Spleen (tissue), 11 donors: ENCODE measurements around the gene GRID2. TPM values are rescaled to one million over a fixed set of nuclear protein-coding genes. Genes with fewer than 3 reads are reported as not detected.

Experiments
- DNase-seq: peaks from one replicate; pipeline ENCODE4 v3.0.0-alpha.2; 2020
- H3K27ac ChIP-seq, 8 donors: fragments of 200-600 bp; sonication (generic) in 7 of 8; 1 replicate in 4 of 8; 2 replicates in 4 of 8; pipeline versions ENCODE4 v1.5.0 to v1.8.0; 2016 to 2021; ENCODE audit warnings: inconsistent platforms in 4 of 8, mild to moderate bottlenecking in 4 of 8, moderate library complexity in 1 of 8
- H3K27me3 ChIP-seq, 7 donors: fragments of 200-600 bp; sonication (generic) in 6 of 7; replicated peaks in 1 of 7; 1 replicate in 4 of 7; 2 replicates in 3 of 7; pipeline versions ENCODE4 v1.5.0 to v1.8.0; 2016 to 2021; ENCODE audit warnings: inconsistent platforms in 3 of 7, mild to moderate bottlenecking in 1 of 7
- H3K36me3 ChIP-seq, 6 donors: fragments of 200-600 bp; sonication (generic) in 5 of 6; 1 replicate in 4 of 6; 2 replicates in 2 of 6; pipeline versions ENCODE4 v1.5.0 to v1.8.0; 2016 to 2021; ENCODE audit warnings: inconsistent platforms in 2 of 6
- H3K4me1 ChIP-seq, 6 donors: fragments of 200-600 bp; sonication (generic) in 5 of 6; 1 replicate in 3 of 6; 2 replicates in 3 of 6; pipeline versions ENCODE4 v1.5.0 to v1.8.0; 2016 to 2021; ENCODE audit warnings: inconsistent platforms in 3 of 6
- H3K4me3 ChIP-seq, 8 donors: fragments of 200-600 bp; sonication (generic) in 7 of 8; 1 replicate in 4 of 8; 2 replicates in 4 of 8; pipeline versions ENCODE4 v1.5.0 to v1.8.0; 2016 to 2021; ENCODE audit warnings: inconsistent platforms in 4 of 8, mild to moderate bottlenecking in 4 of 8, moderate library complexity in 2 of 8
- H3K9me3 ChIP-seq, 8 donors: fragments of 200-600 bp; sonication (generic) in 7 of 8; 1 replicate in 4 of 8; 2 replicates in 4 of 8; pipeline versions ENCODE4 v1.5.0 to v1.8.0; 2016 to 2021; ENCODE audit warnings: inconsistent platforms in 4 of 8
- CTCF ChIP-seq, 11 experiments: fragments of 200-600 bp in 7 of 11; fragments of 450-650 bp in 4 of 11; sonication (generic) in 4 of 11; IDR thresholded peaks in 8 of 11; conservative IDR thresholded peaks in 3 of 11; 1 replicate in 7 of 11; 2 replicates in 4 of 11; pipeline versions ENCODE4 v1.4.0 to v1.8.0; 2016 to 2021; ENCODE audit warnings: antibody characterized with exemption in 11 of 11, inconsistent platforms in 4 of 11, mild to moderate bottlenecking in 1 of 11
- POLR2A ChIP-seq, 3 donors: fragments of 450-650 bp; IDR thresholded peaks; one replicate each; pipeline ENCODE4 v1.5.1; 2017; ENCODE audit warnings: antibody characterized with exemption in 3 of 3, mild to moderate bottlenecking in 1 of 3
- POLR2AphosphoS5 ChIP-seq, 3 donors: sonication (generic); formaldehyde crosslinking; IDR thresholded peaks; one replicate each; pipeline ENCODE4 v1.5.1; 2017; ENCODE audit warnings: antibody characterized with exemption in 3 of 3
- WGBS, 5 donors: extraction: QIAGEN DNeasy Blood & Tissue Kit in 3 of 5; methylation state at CpG; one replicate each; pipeline versions ENCODE4 v1.1.5 to v1.1.7; 2013 to 2018; 5-methylcytosine and 5-hydroxymethylcytosine counted together
- intact Hi-C: fragments of 100-400 bp; cut with DNase I; formaldehyde crosslinking; loops from one replicate; pipeline ENCODE4 v1.15.0; 2023; ENCODE audit warnings: low total_unique reads
- polyA plus RNA-seq, 3 donors: library from polyadenylated mRNA; stranded (reverse); fragments of 200-250 nt; gene quantifications; one replicate each; pipeline ENCODE4 v1.2.1, GENCODE V29; 2013
- total RNA-seq, 7 donors: library from RNA; depleted of rRNA in 3 of 7; stranded (reverse); fragments of >200 nt in 3 of 7; fragmentation: NEBNext Ultra II Directional in 4 of 7; extraction: Animal tissue kit (Norgen Biotek cat#: 25700) in 4 of 7; gene quantifications; one replicate each; pipeline versions ENCODE4 v1.1.0 to v1.2.1, GENCODE V29; 2016 to 2021
- donor health status: healthy with polysubstance abuse.
- donor health status: DM: no; HTN: no; CAD: no; lungs with moderate emphysema.
- donor health status: DM: no; HTN: no; CAD: no.
- donor health status: Bipolar disorder and iron deficiency.
- donor health status: healthy.
- donor health status: DM: no; HTN: no; CAD: no.
- donor health status: DM: yes; HTN: yes; CAD: no.

The GRID2 gene
- total and polyA plus RNA-seq, 10 donors: 0.03 to 0.92 (median 0.22) TPM; not detected in 4

DNA sequence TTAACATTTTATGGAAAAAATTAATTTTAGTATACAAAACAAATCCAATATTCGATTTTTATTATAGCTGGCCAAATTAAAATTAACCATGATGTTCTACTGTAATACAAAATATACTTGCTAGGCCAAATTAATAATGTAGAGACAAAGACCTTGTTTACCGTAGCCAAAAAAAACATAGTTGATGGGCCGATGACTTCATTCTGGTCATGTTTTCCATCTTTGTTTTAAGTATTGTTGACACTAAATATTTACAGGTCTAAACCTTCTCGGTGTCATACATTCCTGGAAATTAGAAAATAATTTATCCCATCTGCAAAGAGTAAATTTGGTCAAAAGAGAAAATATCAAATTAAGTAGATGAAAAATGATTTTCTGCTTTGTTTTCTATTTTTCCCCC is 698.5 kb downstream of the GRID2 start:
- H3K36me3 ChIP-seq: no peaks in the 10 kb centered on the region
- intact Hi-C loops: no loop called here
- no peak overlapping the region for H3K27ac ChIP-seq
- no peaks in the 10 kb centered on the region for H3K9me3 ChIP-seq
- TF ChIP-seq CTCF (IDR thresholded peaks at IDR 0.05 in 8 of 11, conservative IDR thresholded peaks at IDR 0.05 in 3 of 11) (no peak), POLR2AphosphoS5 (IDR thresholded peaks at IDR 0.05) (no peak), POLR2A (IDR thresholded peaks at IDR 0.05) (no peak)
- 76 to 91% (median 87%) methylated on average over 4 of the region's 4 CpGs for WGBS, 5 donors
- H3K4me3 ChIP-seq: no peak overlapping the region
- DNase-seq: no peak
- H3K27me3 ChIP-seq: no peaks in the 10 kb centered on the region
- no peaks in the 10 kb centered on the region for H3K4me1 ChIP-seq

DNA sequence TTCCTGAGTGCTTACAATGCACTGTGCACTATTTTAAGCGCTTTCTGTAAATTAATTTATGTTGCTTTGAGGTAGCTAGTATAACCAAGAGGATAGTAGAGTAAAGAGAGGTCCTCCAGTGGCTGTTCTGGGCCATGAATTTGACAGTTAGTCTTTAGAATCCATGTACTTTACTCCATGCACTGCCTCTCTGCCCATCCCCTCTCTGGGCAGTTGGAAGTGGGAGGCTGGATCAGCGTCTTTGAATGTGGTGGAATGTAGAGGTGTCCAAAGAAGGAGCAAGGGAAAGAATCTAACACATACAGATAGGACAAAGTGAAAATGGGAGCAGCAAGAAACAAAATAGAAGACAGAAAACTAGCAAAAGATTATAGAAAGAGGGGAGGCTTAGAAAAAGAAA is 712.6 kb downstream of the GRID2 start:
- intact Hi-C loops: no loop called here
- Histone ChIP-seq H3K27ac (no peak overlapping the region), H3K4me1 (no peaks in the 10 kb centered on the region), H3K9me3 (no peaks in the 10 kb centered on the region), H3K27me3 (no peaks in the 10 kb centered on the region), H3K36me3 (no peaks in the 10 kb centered on the region), H3K4me3 (no peak overlapping the region)
- DNase-seq: no peak
- no peak for TF ChIP-seq CTCF (IDR thresholded peaks at IDR 0.05 in 8 of 11, conservative IDR thresholded peaks at IDR 0.05 in 3 of 11)
- WGBS, 5 donors: 76 to 91% (median 86%) methylated on average over 2 of the region's 2 CpGs

GRCh38 chr4:93018243-93018642 is 714.5 kb downstream of the GRID2 start:
- no peak overlapping the region for H3K4me3 ChIP-seq
- H3K27me3 ChIP-seq: no peaks in the 10 kb centered on the region
- intact Hi-C loops: no loop called here
- no peaks in the 10 kb centered on the region for H3K9me3 ChIP-seq
- no peaks in the 10 kb centered on the region for H3K36me3 ChIP-seq
- no peak overlapping the region for H3K27ac ChIP-seq
- TF ChIP-seq POLR2AphosphoS5 (IDR thresholded peaks at IDR 0.05) (no peak), CTCF (IDR thresholded peaks at IDR 0.05 in 8 of 11, conservative IDR thresholded peaks at IDR 0.05 in 3 of 11) (no peak), POLR2A (IDR thresholded peaks at IDR 0.05) (no peak)
- WGBS, 5 donors: 29 to 46% (median 33%) methylated on average over 2 of the region's 2 CpGs
- H3K4me1 ChIP-seq: no peaks in the 10 kb centered on the region
- DNase-seq: no peak

GRCh38 chr4:93018806-93019205 is 715.0 kb downstream of the GRID2 start:
- Histone ChIP-seq H3K27me3 (no peaks in the 10 kb centered on the region), H3K4me3 (no peak overlapping the region), H3K9me3 (no peaks in the 10 kb centered on the region), H3K27ac (no peak overlapping the region), H3K4me1 (no peaks in the 10 kb centered on the region), H3K36me3 (no peaks in the 10 kb centered on the region)
- DNase-seq: no peak
- intact Hi-C loops: no loop called here
- no peak for TF ChIP-seq POLR2AphosphoS5 (IDR thresholded peaks at IDR 0.05)

- no peak for DNase-seq
- no peak overlapping the region for H3K4me3 ChIP-seq
- H3K36me3 ChIP-seq: no peaks in the 10 kb centered on the region
- no peaks in the 10 kb centered on the region for H3K9me3 ChIP-seq
- H3K27ac ChIP-seq: no peak overlapping the region
- intact Hi-C loops: no loop called here
- no peaks in the 10 kb centered on the region for H3K27me3 ChIP-seq
- no peak for TF ChIP-seq POLR2AphosphoS5 (IDR thresholded peaks at IDR 0.05)
- TF ChIP-seq CTCF (IDR thresholded peaks at IDR 0.05 in 8 of 11, conservative IDR thresholded peaks at IDR 0.05 in 3 of 11): no peak
- no peak for TF ChIP-seq POLR2A (IDR thresholded peaks at IDR 0.05)
- H3K4me1 ChIP-seq: no peaks in the 10 kb centered on the region
- 61 to 81% (median 67%) methylated on average over 1 of the region's 1 CpG for WGBS, 5 donors
These were observed 726.0 kb downstream of the GRID2 start for GRCh38 chr4:93029769-93030168.
